Subcutaneous adipose tissue (tissue), 4 donors: ENCODE data around the gene ANKRD23. TPM values are rescaled to one million over a fixed set of nuclear protein-coding genes. Genes with fewer than 3 reads are reported as not detected.

Experiments
- CTCF ChIP-seq: fragments of 450-650 bp; IDR thresholded peaks from one replicate; pipeline ENCODE4 v1.5.1; 2016; ENCODE audit warnings: low read depth, mild to moderate bottlenecking, control low read depth, antibody characterized with exemption, moderate library complexity
- total RNA-seq, 4 donors: library from RNA; depleted of rRNA; stranded (reverse); fragments of >200 nt; gene quantifications; one replicate each; pipeline ENCODE4 v1.1.0, GENCODE V29; 2016

The ANKRD23 gene
- total RNA-seq, 4 donors from 2014 or later: 1.7 to 4.3 (median 2.9) TPM; not detected in 1

- no peak for TF ChIP-seq CTCF
Measured at GRCh38 chr2:96808176-96808837, 35.5 kb downstream of the ANKRD23 start.

DNA sequence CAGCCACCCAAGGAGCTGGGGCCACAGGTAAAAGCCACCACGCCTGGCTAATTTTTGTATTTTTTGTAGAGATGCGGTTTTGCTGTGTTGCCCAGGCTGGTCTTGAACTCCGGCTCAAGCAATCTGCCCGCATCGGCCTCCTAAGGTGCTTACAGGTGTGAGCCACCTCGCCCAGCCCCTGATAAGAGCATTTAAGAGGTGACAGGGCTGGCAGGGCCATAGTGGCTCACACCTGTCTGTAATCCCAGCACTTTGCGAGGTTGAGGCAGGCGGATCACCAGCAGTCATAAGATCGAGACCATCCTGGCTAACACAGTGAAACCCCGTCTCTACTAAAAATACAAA, 36.7 kb downstream of the ANKRD23 start:
- TF ChIP-seq CTCF: no peak

DNA sequence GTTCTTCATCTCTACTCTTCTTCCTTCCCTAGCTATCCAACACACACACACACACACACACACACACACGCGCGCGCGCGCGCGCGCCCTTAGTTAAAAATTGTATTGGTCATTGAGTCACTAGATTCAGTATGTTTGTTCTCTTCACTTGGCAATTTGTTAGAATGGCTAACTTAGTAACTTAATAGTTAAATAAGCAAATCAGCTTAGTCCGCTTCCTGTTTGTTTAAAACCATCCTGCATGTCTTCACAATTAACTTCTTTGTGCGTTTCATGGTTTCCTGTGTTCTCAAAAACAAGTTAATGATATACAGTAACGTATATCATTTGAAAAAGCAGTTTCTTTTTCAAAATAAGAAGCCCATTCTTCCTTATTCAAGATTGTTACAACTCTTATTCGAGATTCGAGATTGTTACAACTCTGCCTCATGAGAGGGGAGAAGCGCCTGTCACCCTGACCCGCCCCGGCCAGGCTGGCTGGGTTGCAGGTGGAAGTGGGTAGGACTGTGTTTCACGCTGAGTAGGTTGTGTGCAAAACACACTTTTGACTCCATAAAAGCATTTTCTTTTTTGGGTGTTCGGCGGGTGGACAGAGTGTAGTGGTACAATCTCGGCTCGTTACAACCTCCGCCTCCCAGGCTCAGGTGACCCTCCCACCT, 37.2 kb downstream of the ANKRD23 start:
- TF ChIP-seq CTCF: no peak

DNA sequence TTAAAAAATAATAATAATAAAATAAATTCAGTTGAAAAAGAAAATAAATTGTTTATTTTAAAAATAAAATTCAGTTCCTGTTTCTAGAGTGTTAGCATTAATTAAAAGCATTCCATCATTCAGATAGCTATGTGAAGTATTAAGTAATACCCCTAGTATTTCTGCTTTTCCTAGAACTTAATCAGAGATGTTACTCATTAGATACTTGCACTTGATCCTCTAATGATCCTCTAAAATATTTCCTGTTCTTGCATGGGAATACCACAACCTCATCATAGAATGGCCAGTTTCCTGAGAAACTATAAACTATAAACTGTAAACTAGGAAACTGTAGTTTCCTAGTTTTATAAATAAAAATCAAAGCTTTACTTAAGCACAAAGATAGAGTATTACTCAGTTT, 38.8 kb downstream of the ANKRD23 start:
- no peak for TF ChIP-seq CTCF

DNA sequence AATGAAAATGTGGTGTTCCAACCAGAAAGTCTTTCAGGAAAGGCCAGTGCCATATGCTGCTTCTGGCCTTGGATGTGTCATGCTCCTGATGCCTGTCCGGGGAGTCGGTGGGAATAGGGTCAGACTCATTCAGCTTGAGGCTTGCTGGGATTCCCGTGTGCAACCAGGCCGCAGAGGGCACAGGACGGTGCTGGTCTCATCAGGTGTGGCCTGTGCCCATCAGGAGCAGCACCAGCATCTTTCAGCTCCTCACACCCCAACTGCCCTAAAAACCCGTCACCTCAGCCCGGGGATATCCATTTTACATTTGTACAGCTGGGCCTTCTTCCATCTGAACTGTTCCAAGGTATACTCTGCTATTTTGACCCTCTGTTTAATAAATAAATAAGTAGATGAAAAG, 41.1 kb downstream of the ANKRD23 start:
- TF ChIP-seq CTCF: no peak

DNA sequence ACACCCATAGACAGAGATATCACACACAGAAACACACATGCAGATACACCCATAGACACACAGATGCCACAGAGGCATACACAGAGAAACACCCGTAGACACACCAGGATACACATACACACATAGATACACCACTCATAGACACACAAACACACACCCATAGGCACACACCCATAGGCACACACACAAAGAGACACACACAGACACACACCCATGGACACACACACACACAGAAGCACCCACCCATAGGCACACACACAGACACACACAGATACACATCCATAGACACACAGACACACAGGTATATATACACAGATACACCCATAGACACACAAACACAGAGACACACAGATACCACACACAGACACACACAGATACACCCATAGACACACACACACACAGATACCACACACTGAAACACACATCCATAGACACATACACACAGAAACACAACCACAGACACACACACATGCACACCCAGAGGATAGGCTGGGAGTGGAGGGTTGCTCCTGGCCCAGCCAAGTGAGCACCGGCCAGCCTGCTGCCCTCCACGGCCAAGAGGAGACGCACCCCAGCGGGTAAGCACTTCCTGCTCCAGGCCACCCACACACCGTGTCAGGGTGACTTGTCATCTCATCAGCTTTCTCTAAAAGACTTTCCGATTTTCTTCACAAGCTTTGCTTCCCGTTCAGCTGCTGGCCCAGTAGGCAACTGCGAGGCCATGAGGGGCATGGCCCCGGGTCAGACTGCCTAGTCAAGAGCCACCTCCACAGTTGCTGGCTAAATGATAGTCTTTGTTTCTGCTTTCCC, 41.8 kb downstream of the ANKRD23 start:
- no peak for TF ChIP-seq CTCF
